22Rv1 (cell line): ENCODE measurements around the gene VWF.
"Not testable (repeated sequence)": the region's sequence is repeated elsewhere in the genome, so short reads cannot be mapped to it uniquely, and the experiment has no call there.

Experiments used
- H3K27ac ChIP-seq: fragments of 450-650 bp; 2 replicates; pipeline ENCODE4 v1.5.1; 2017
- CTCF ChIP-seq: fragments of 450-650 bp; IDR thresholded peaks from 2 replicates; pipeline ENCODE4 v1.5.1; 2017; ENCODE audit warnings: mild to moderate bottlenecking
- ZFX ChIP-seq: fragments of 450-650 bp; IDR thresholded peaks from 2 replicates; pipeline ENCODE4 v1.6.1; 2017; ENCODE audit warnings: antibody characterized with exemption, borderline replicate concordance

The VWF gene

DNA sequence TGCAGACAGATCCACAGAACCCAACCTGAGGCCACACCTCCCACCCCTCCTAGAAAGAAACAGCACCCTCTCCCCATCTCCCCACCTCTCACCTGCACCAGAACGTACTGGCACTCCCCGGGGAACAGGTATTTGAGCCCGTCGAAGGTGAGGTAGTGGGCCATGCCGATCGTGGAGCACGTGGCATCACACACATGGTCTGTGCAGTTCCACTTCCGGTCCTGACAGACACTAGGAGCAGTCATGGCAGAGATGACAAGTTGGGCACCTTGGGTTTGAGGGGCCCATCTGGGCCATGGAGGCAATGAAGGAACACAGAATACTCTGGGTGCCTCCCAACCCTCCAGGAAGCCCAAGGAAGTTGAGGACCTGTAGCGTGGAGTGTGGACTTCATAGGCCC, 89.9 kb downstream of the VWF start:
- no peak overlapping the region for H3K27ac ChIP-seq

GRCh38 chr12:6033546-6033945, 90.9 kb downstream of the VWF start:
- no peak for TF ChIP-seq CTCF
- TF ChIP-seq ZFX: no peak

More for the DNA sequence above, 89.9 kb downstream of the VWF start:
- TF ChIP-seq ZFX (no peak), CTCF (no peak)

GRCh38 chr12:6032726-6033125, 91.7 kb downstream of the VWF start:
- H3K27ac ChIP-seq: no peak overlapping the region
- TF ChIP-seq ZFX (no peak), CTCF (no peak)

More at GRCh38 chr12:6033546-6033945, 90.9 kb downstream of the VWF start:
- H3K27ac ChIP-seq: no peak overlapping the region

DNA sequence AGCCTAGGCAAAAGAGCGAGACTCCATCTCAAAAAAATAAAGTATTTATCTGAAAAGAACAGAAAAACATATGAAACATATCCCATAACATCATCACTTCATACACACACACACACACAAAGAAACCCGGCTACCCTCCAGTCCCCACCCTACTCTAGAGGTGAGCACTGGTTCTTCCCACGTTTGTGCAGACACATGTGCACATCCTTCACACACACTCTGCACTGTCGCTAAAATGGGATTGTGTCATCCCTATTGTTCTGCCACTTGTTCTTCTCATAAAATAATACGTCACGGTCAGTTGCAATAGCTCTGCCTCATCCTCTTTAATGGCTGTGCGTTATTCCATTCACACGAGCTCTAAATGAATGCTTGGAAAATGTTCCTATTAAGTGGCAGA, 93.5 kb downstream of the VWF start:
- no peak overlapping the region for H3K27ac ChIP-seq
- TF ChIP-seq CTCF (no peak), ZFX (no peak)

- H3K27ac ChIP-seq: no peak overlapping the region
- TF ChIP-seq CTCF (no peak), ZFX (no peak)
Measured at GRCh38 chr12:6030081-6030480, 94.4 kb downstream of the VWF start.

DNA sequence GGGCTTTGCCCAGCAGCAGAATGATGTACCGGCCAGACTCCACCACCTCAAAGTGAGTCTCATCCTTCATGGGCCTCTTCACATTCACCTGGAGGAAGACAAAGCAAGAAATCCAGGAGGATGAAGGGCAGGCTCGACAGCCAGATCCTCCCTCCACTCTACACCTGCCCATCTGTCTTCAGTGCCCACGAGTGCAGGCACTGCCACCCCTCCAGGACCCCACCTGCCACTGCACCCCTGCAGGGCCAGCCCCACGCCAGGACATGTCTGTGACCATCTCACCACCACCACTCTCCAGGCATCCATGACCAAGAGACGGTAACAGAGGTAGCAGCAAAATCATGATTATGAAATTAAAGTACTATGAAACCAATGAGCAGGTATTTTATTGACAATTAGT, 95.1 kb downstream of the VWF start:
- no peak overlapping the region for H3K27ac ChIP-seq
- no peak for TF ChIP-seq CTCF
- TF ChIP-seq ZFX: no peak

GRCh38 chr12:6026998-6027397, 97.5 kb downstream of the VWF start:
- no peak overlapping the region for H3K27ac ChIP-seq
- TF ChIP-seq CTCF: no peak
- TF ChIP-seq ZFX: no peak

- not testable (repeated sequence) for H3K27ac ChIP-seq
Measured at GRCh38 chr12:6025703-6026298, 98.7 kb downstream of the VWF start.

DNA sequence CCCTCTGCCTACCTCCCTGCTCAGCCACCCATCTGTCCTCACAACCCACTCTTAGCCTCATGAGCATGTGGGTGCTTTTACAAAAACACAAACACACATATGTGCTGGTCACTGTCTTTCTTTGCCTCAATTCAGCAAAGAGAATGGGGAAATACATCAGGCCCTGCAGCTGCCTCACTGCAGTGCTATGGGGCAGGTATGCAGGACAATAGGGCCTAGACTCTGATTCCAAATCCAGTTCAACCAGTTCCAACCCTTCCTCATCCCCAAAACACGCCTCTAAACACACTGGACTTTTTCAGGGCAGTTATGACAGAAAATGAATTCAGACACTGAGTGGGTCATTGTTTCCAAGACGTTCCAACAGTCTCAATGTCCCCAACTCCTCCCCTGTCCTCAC, 100.4 kb downstream of the VWF start:
- H3K27ac ChIP-seq: not testable (repeated sequence)
